GM12874 (cell line): ENCODE measurements around the gene LARGE1.

Experiments used
- CTCF ChIP-seq: IDR thresholded peaks from 2 replicates; pipeline ENCODE4 v1.5.1; 2011; ENCODE audit warnings: low read depth, mild to moderate bottlenecking, control low read depth, low read length, moderate library complexity; ENCODE audit not compliant: insufficient read depth

LARGE1 gene

GRCh38 chr22:33331017-33331416 lies 589.3 kb downstream of the LARGE1 start:
- TF ChIP-seq CTCF: no peak

DNA sequence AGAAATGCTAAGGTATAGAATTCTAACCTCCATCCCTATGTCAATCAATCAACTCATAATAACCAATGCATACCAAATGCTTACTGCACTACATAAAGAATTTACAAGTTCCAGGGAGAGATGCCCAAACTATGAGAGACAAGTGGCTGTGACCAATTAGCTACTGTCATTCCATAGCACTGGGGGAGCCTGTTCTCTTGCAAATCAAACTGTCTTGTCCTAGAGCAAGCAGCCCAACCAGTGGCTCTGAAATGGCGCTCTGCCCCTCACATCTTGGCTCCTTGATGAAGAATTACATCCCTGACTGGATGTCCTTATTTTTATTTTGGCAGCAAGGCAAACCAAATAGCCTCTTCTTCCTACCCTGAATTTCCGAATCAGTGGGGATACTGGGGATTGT lies 589.7 kb downstream of the LARGE1 start:
- no peak for TF ChIP-seq CTCF

DNA sequence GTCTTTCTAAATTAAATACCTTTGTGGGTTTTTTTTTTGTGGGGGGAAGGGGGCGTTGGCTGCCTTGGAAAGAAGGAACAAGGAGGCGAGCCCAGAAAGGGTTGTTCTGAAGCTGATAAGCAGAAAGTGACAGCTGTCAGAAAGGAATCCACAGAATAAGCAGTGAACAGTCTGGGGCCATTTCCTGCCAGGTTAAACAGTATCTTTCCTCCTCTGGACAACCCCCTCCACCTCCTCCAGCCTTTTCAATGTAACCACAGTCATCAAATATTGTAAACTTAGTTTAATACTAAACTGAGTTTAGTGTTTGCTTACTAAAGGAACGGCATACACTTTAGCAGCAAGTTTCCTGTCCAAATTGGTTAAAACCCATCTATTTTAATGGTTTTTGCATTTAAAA lies 590.9 kb downstream of the LARGE1 start:
- no peak for TF ChIP-seq CTCF

DNA sequence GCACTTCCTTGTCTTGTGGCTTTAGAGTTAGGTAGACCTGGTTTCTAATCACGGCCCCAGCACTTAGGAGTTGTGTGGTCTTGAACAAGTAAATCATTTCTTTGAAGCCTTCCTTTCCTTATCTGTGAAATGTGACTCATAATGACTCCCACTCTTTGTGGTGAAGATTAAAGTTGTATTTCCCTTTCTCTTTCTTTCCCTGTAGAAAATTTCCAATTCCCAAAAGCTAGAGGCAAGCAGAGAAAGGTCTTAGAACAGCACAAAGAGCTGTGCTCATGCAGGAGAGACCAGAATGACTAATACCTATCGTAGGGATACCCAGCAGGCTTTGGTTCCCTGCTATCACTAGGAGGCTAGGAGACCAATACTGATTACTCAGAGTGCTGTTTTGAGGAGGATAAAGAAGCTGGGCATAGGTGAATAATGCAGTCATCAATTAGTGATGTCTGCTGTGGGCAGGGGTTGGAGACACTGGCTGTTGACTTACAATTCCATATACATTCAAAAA lies 591.4 kb downstream of the LARGE1 start:
- no peak for TF ChIP-seq CTCF

DNA sequence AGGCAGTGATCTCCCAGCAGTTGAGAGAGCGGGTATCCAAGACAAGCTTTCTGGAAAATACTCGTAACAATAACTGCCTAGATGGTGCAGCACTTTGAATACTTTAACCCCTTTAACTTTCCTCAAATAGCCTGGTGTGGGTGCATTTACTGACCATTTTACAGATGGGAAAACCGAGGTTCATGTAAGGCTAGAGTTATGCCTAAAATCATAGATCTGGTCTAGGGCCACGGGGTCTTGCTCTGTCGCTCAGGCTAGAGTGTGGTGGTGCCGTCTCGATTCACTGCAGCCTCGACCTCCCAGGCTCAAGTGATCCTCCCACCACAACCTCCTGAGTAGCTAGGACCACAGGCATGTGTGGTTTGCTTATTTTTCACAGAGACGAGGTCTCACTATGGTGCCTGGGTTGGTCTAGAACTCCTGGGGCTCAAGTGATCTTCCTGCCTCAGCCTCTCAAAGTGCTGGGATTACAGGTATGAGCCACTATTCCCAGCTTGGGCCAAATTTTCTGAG lies 592.9 kb downstream of the LARGE1 start:
- TF ChIP-seq CTCF: no peak

DNA sequence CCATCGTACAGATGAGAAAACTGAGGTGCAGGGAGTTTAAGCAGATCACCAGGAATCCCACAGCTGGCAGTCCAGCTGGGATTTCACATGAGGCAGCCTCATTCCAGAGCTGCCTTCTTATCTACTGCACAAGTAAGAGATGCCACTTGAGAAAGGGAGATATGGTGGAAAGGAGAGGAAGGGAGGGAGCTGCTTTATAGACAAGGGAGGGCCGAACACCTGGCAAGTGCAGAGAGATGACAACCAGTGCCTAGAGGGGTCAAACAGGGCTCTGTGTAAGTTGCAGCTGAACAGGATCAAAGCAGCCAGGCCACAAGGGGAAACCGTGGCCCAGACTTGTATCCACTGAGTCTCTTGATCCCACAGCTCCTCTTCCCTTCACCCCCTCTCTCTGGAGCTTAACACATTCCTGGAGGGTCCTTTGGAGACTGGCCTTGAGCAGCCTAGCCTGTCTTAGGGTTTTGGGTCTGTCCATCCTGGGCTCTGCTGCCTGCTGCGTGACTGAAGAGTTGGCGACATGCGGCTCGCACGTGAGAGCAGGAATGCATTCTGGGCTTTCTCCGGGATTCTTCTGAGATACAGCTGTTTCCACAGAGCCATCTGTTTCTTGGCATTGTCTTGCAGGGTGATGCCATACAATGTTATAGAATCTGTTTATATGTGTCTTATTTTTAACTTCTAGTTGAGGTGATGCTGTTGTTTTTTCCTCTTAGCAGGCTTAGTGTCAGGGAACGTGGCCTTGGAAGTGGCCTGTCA lies 593.6 kb downstream of the LARGE1 start:
- no peak for TF ChIP-seq CTCF

DNA sequence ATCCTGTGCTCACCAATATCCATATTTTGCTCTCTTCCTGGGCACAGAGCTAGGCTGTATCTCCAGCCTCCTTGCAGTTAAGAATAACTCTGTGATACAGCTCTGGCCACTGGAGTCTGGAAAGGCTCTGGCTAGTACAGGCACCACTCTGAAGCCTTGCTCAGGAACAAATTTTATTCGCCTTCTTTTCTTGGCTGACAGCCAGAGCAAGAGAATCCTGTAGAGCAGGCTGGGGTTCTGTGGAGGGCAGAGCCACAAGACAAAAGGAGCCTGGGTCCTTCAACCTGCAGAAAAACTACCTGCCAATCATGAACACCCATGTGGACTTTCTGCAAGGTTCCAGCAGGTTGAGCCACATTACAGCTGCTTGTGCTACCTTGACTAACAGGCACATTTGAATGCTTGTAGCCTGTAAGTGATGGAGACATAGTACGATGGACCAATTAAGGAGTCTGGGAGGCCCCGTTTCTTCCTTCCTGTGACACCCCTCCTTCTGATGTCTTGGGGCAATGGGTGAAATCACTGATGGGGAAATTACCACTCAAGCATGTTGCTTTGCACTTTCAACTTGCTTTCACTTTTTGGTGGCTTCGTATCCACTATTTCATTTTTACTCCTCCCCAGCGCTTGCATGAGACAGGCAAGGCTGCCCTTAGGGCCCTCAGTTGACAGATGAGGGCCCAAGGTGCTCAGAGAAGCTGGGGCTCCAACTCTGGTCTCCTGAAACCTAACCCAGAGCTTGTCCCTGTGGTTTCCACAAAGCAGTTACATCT lies 594.9 kb downstream of the LARGE1 start:
- no peak for TF ChIP-seq CTCF
